Gastroesophageal sphincter (tissue), 3 donors: Measurements from ENCODE around the gene FPR2.

Experiments used
- CTCF ChIP-seq, 4 experiments: fragments of 200-600 bp in 2 of 4; fragments of 450-650 bp in 2 of 4; sonication (generic) in 1 of 4; IDR thresholded peaks; one replicate each; pipeline ENCODE4 v1.5.1; 2017 to 2019; ENCODE audit warnings: antibody characterized with exemption in 4 of 4, mild to moderate bottlenecking in 2 of 4, moderate library complexity in 2 of 4
- POLR2A ChIP-seq, 2 donors: fragments of 450-650 bp; IDR thresholded peaks; one replicate each; pipeline ENCODE4 v1.6.1; 2017; ENCODE audit warnings: antibody characterized with exemption in 2 of 2, mild to moderate bottlenecking in 2 of 2, moderate library complexity in 1 of 2

- TF ChIP-seq CTCF (IDR thresholded peaks at IDR 0.05) (no peak), POLR2A (IDR thresholded peaks at IDR 0.05) (no peak)
Measured at GRCh38 chr19:51749979-51750378, 11.0 kb upstream of the FPR2 start.
